Thoracic aorta (tissue), 2 donors: ENCODE results near the gene PHF14. TPM values are rescaled to one million over a fixed set of nuclear protein-coding genes. Genes with fewer than 3 reads are reported as not detected.

ENCODE experiments used
- ATAC-seq: fragments of 150-250 bp; one replicate; pipeline ENCODE4 v1.8.0; 2017; ENCODE audit warnings: low read depth; ENCODE audit not compliant: insufficient number of reproducible peaks, low FRiP score
- DNase-seq: peaks from one replicate; pipeline ENCODE4 v3.0.0-alpha.2; 2020; ENCODE audit warnings: low spot score
- H3K27ac ChIP-seq, 2 donors: fragments of 200-600 bp; sonication (generic); 1 replicate in 1 of 2; 2 replicates in 1 of 2; pipeline ENCODE4 v1.5.1; 2016; ENCODE audit warnings: mild to moderate bottlenecking in 2 of 2, moderate library complexity in 2 of 2
- H3K27me3 ChIP-seq: fragments of 200-600 bp; sonication (generic); replicated peaks from 2 replicates; pipeline ENCODE4 v1.6.0; 2016; ENCODE audit warnings: mild to moderate bottlenecking; ENCODE audit not compliant: insufficient read depth
- H3K36me3 ChIP-seq: fragments of 200-600 bp; sonication (generic); one replicate; pipeline ENCODE4 v1.5.1; 2016
- H3K4me1 ChIP-seq, 2 donors: fragments of 200-600 bp; sonication (generic); 1 replicate in 1 of 2; 2 replicates in 1 of 2; pipeline versions ENCODE4 v1.5.1 to v1.6.0; 2016; ENCODE audit warnings: low read depth in 2 of 2, mild to moderate bottlenecking in 1 of 2; ENCODE audit not compliant: control insufficient read depth in 1 of 2
- H3K4me3 ChIP-seq: fragments of 200-600 bp; sonication (generic); 2 replicates; pipeline ENCODE4 v1.5.1; 2016; ENCODE audit warnings: mild to moderate bottlenecking
- H3K9me3 ChIP-seq: fragments of 200-600 bp; sonication (generic); 2 replicates; pipeline ENCODE4 v1.5.1; 2016
- CTCF ChIP-seq: fragments of 200-600 bp; sonication (generic); IDR thresholded peaks from one replicate; pipeline ENCODE4 v1.5.1; 2019; ENCODE audit warnings: antibody characterized with exemption
- total RNA-seq, 2 donors: library from RNA; depleted of rRNA; stranded (reverse); fragments of >200 nt; gene quantifications; one replicate each; pipeline versions ENCODE4 v1.1.0 to v1.2.3, GENCODE V29; 2016

The PHF14 gene
- total RNA-seq, 2 donors from 2014 or later, result 26.5 to 46.1 TPM

- TF ChIP-seq CTCF, result no peak
- Histone ChIP-seq H3K27me3 (no peaks in the 10 kb centered on the region), H3K4me1 (peaks cover 8 to 23% of the 10 kb centered on the region in 2 donors), H3K27ac (no peak overlapping the region), H3K4me3 (no peak overlapping the region), H3K36me3 (no peaks in the 10 kb centered on the region), H3K9me3 (no peaks in the 10 kb centered on the region)
- ATAC-seq, result no peak
- DNase-seq, result no peak
Observed at GRCh38 chr7:11191574-11192220, 218.0 kb downstream of the PHF14 start.

GRCh38 chr7:11192506-11192905 lies 218.8 kb downstream of the PHF14 start:
- H3K4me1 ChIP-seq, result peaks cover 8 to 23% of the 10 kb centered on the region in 2 donors
- no peaks in the 10 kb centered on the region for H3K36me3 ChIP-seq
- TF ChIP-seq CTCF, result no peak
- DNase-seq (no peak), ATAC-seq (no peak)
- H3K27me3 ChIP-seq, result no peaks in the 10 kb centered on the region
- peak overlapping the region; percentile 65 for H3K4me3 ChIP-seq
- H3K27ac ChIP-seq, result no peak overlapping the region
- no peaks in the 10 kb centered on the region for H3K9me3 ChIP-seq

- Histone ChIP-seq H3K27ac (no peak overlapping the region), H3K4me1 (peaks cover 8 to 23% of the 10 kb centered on the region in 2 donors), H3K36me3 (no peaks in the 10 kb centered on the region), H3K27me3 (no peaks in the 10 kb centered on the region), H3K4me3 (peak overlapping the region; percentile 65), H3K9me3 (no peaks in the 10 kb centered on the region)
- no peak for ATAC-seq
- DNase-seq, result no peak
- TF ChIP-seq CTCF, result no peak
Observed at GRCh38 chr7:11193131-11193867, 219.6 kb downstream of the PHF14 start.

GRCh38 chr7:11193888-11194287 lies 220.2 kb downstream of the PHF14 start:
- TF ChIP-seq CTCF, result no peak
- Histone ChIP-seq H3K36me3 (no peaks in the 10 kb centered on the region), H3K4me1 (peaks cover 8 to 23% of the 10 kb centered on the region in 2 donors), H3K27me3 (no peaks in the 10 kb centered on the region), H3K27ac (no peak overlapping the region), H3K4me3 (peak overlapping the region; percentile 65), H3K9me3 (no peaks in the 10 kb centered on the region)
- DNase-seq (no peak), ATAC-seq (no peak)

GRCh38 chr7:11194492-11194891 lies 220.8 kb downstream of the PHF14 start:
- H3K4me1 ChIP-seq, result peaks cover 8 to 23% of the 10 kb centered on the region in 2 donors
- no peak for DNase-seq
- no peak overlapping the region for H3K4me3 ChIP-seq
- no peak for ATAC-seq
- no peak for TF ChIP-seq CTCF
- no peaks in the 10 kb centered on the region for H3K27me3 ChIP-seq
- no peak overlapping the region for H3K27ac ChIP-seq
- no peaks in the 10 kb centered on the region for H3K36me3 ChIP-seq
- no peaks in the 10 kb centered on the region for H3K9me3 ChIP-seq
